HepG2 (cell line): ENCODE measurements around the gene VEGFA. TPM values are rescaled to one million over a fixed set of nuclear protein-coding genes. Genes with fewer than 3 reads are reported as not detected.

ENCODE experiments used
- AHR ChIP-seq: IDR thresholded peaks from 2 replicates; pipeline ENCODE4 v1.6.1; 2018; ENCODE audit warnings: missing genetic modification reagents, missing compliant biosample characterization
- HOXA7 ChIP-seq: sonication (generic); formaldehyde crosslinking; IDR thresholded peaks from 2 replicates; pipeline ENCODE4 v1.8.1; 2022; ENCODE audit warnings: mild to moderate bottlenecking, missing genetic modification reagents, moderate library complexity
- KDM2A ChIP-seq: sonication (generic); formaldehyde crosslinking; IDR thresholded peaks from 2 replicates; pipeline ENCODE4 v1.4.0; 2020; ENCODE audit warnings: low read depth, missing genetic modification reagents, borderline replicate concordance
- MAFF ChIP-seq: IDR thresholded peaks from 2 replicates; pipeline ENCODE4 v1.6.1; 2011; ENCODE audit warnings: low read depth, low read length, improper control_type of control experiment
- NFYB ChIP-seq: sonication (generic); formaldehyde crosslinking; IDR thresholded peaks from 2 replicates; pipeline ENCODE4 v1.4.0; 2020; ENCODE audit warnings: missing genetic modification reagents
- SRSF1 ChIP-seq: fragments of 200-400 bp; formaldehyde crosslinking; optimal IDR thresholded peaks from 2 replicates; pipeline ENCODE3; 2017; ENCODE audit warnings: mild to moderate bottlenecking, low read depth, low read length, moderate library complexity
- U2AF1 ChIP-seq: fragments of 200-400 bp; formaldehyde crosslinking; optimal IDR thresholded peaks from 2 replicates; pipeline ENCODE3; 2017; ENCODE audit warnings: mild to moderate bottlenecking, low read depth, low read length
- XRCC5 ChIP-seq: fragments of 200-400 bp; formaldehyde crosslinking; optimal IDR thresholded peaks from 2 replicates; pipeline ENCODE3; 2017; ENCODE audit warnings: mild to moderate bottlenecking, low read length
- ZFP1 ChIP-seq: IDR thresholded peaks from 2 replicates; pipeline ENCODE4 v1.6.1; 2016
- ZMYM4 ChIP-seq: sonication (generic); formaldehyde crosslinking; IDR thresholded peaks from 2 replicates; pipeline ENCODE4 v1.8.1; 2023; ENCODE audit warnings: mild to moderate bottlenecking, missing genetic modification reagents
- ZNF20 ChIP-seq: sonication (generic); formaldehyde crosslinking; IDR thresholded peaks from 2 replicates; pipeline ENCODE4 v1.4.0; 2020; ENCODE audit warnings: mild to moderate bottlenecking, moderate library complexity, missing genetic modification reagents
- ZNF468 ChIP-seq: sonication (generic); formaldehyde crosslinking; IDR thresholded peaks from 2 replicates; pipeline ENCODE4 v1.8.0; 2022; ENCODE audit warnings: mild to moderate bottlenecking, moderate library complexity, missing genetic modification reagents
- ZNF549 ChIP-seq: sonication (generic); formaldehyde crosslinking; IDR thresholded peaks from 2 replicates; pipeline ENCODE4 v1.5.0; 2020; ENCODE audit warnings: missing genetic modification reagents
- ZNF841 ChIP-seq: sonication (generic); formaldehyde crosslinking; IDR thresholded peaks from 2 replicates; pipeline ENCODE4 v1.8.1; 2023; ENCODE audit warnings: missing genetic modification reagents, borderline replicate concordance
- polyA plus RNA-seq, 8 experiments: library from polyadenylated mRNA; depleted of rRNA in 3 of 8; stranded (reverse) in 7 of 8; unstranded in 1 of 8; fragments of >200 nt; fragmentation: Illumina TruSeq in 4 of 8; extraction: Trizol in 4 of 8; gene quantifications; 2 replicates each; pipeline versions ENCODE4 v1.2.1 to v1.2.3, GENCODE V29; 2011 to 2016; ENCODE audit warnings: low read depth in 4 of 8, missing spikeins in 1 of 8, mixed read lengths in 1 of 8; ENCODE audit not compliant: insufficient read depth in 1 of 8
- total RNA-seq, 5 experiments: library from RNA; depleted of rRNA; stranded (reverse); fragments of >200 nt; fragmentation: Illumina TruSeq; extraction: Trizol; gene quantifications; 2 replicates each; pipeline ENCODE4 v1.2.3, GENCODE V29; 2016; ENCODE audit warnings: low read depth in 1 of 5
- TF ChIP-seq, protein P1 (sequence below): sonication (generic); formaldehyde crosslinking; IDR thresholded peaks from 2 replicates; pipeline ENCODE4 v1.8.1; 2023; ENCODE audit warnings: mild to moderate bottlenecking, missing genetic modification reagents
- TF ChIP-seq, protein P2 (sequence below): sonication (generic); formaldehyde crosslinking; IDR thresholded peaks from 2 replicates; pipeline ENCODE4 v1.5.1; 2020; ENCODE audit warnings: mild to moderate bottlenecking, missing genetic modification reagents, moderate library complexity
- TF ChIP-seq, protein P3 (sequence below): sonication (generic); formaldehyde crosslinking; IDR thresholded peaks from 2 replicates; pipeline ENCODE4 v1.4.0; 2020; ENCODE audit warnings: missing genetic modification reagents
- TF ChIP-seq, protein P4 (sequence below): sonication (generic); formaldehyde crosslinking; IDR thresholded peaks from 2 replicates; pipeline ENCODE4 v1.8.1; 2023; ENCODE audit warnings: mild to moderate bottlenecking, moderate library complexity, missing genetic modification reagents
- TF ChIP-seq, protein P5 (sequence below): sonication (generic); formaldehyde crosslinking; IDR thresholded peaks from 2 replicates; pipeline ENCODE4 v1.4.0; 2020; ENCODE audit warnings: mild to moderate bottlenecking, missing genetic modification reagents
- TF ChIP-seq, protein P6 (sequence below): sonication (generic); formaldehyde crosslinking; conservative IDR thresholded peaks from 2 replicates; pipeline ENCODE4 v1.4.0; 2020; ENCODE audit warnings: missing genetic modification reagents
- TF ChIP-seq, protein P7 (sequence below): sonication (generic); formaldehyde crosslinking; IDR thresholded peaks from 2 replicates; pipeline ENCODE4 v1.4.0; 2020; ENCODE audit warnings: mild to moderate bottlenecking, missing genetic modification reagents

Gene VEGFA
- total and polyA plus RNA-seq, 2 of the 13 experiments (the other 11 are each of a cell fraction or from before 2014, with no cell fraction given), result 68.1 to 629 TPM

DNA sequence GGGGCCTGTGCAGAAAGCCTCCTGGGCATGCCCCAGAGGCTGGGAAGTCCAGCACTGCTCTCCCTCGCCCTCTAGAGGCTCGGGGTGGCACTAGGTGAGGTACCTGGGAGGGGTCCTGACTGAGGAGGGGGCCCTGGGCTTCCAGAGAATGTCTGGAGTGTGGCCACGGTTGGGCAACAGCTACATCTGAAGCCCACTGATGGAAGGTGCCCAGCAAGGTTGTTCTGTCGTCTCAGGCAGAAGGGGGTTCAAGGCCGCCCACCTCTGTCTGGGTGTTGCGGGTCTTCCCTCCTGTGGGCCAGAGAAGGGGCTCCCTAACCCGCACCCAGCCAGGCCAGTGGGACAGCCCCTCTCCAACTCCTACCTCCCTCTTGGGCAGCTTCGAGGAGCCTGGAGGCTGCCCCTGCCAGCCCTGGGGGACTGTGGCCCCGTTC, 11.4 kb upstream of the VEGFA start (continued):
- no peak for TF ChIP-seq U2AF1
- TF ChIP-seq, protein P1, sequence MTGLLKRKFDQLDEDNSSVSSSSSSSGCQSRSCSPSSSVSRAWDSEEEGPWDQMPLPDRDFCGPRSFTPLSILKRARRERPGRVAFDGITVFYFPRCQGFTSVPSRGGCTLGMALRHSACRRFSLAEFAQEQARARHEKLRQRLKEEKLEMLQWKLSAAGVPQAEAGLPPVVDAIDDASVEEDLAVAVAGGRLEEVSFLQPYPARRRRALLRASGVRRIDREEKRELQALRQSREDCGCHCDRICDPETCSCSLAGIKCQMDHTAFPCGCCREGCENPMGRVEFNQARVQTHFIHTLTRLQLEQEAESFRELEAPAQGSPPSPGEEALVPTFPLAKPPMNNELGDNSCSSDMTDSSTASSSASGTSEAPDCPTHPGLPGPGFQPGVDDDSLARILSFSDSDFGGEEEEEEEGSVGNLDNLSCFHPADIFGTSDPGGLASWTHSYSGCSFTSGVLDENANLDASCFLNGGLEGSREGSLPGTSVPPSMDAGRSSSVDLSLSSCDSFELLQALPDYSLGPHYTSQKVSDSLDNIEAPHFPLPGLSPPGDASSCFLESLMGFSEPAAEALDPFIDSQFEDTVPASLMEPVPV, result 0 out of 2 replicates have a peak, but pooled peaks have one; percentile 35
- TF ChIP-seq, protein P2, sequence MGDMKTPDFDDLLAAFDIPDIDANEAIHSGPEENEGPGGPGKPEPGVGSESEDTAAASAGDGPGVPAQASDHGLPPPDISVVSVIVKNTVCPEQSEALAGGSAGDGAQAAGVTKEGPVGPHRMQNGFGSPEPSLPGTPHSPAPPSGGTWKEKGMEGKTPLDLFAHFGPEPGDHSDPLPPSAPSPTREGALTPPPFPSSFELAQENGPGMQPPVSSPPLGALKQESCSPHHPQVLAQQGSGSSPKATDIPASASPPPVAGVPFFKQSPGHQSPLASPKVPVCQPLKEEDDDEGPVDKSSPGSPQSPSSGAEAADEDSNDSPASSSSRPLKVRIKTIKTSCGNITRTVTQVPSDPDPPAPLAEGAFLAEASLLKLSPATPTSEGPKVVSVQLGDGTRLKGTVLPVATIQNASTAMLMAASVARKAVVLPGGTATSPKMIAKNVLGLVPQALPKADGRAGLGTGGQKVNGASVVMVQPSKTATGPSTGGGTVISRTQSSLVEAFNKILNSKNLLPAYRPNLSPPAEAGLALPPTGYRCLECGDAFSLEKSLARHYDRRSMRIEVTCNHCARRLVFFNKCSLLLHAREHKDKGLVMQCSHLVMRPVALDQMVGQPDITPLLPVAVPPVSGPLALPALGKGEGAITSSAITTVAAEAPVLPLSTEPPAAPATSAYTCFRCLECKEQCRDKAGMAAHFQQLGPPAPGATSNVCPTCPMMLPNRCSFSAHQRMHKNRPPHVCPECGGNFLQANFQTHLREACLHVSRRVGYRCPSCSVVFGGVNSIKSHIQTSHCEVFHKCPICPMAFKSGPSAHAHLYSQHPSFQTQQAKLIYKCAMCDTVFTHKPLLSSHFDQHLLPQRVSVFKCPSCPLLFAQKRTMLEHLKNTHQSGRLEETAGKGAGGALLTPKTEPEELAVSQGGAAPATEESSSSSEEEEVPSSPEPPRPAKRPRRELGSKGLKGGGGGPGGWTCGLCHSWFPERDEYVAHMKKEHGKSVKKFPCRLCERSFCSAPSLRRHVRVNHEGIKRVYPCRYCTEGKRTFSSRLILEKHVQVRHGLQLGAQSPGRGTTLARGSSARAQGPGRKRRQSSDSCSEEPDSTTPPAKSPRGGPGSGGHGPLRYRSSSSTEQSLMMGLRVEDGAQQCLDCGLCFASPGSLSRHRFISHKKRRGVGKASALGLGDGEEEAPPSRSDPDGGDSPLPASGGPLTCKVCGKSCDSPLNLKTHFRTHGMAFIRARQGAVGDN (CRISPR knock-in tag), result peak; percentile 55
- peak; percentile 52 for TF ChIP-seq SRSF1
- TF ChIP-seq ZNF549, result no peak
- no peak for TF ChIP-seq HOXA7 (CRISPR knock-in tag)
- TF ChIP-seq KDM2A (CRISPR knock-in tag), result peak; percentile 59; the same call in 1 of the 2 replicates
- no peak for TF ChIP-seq ZMYM4 (CRISPR knock-in tag)
- peak; percentile 54; the same call in 1 of the 2 replicates for TF ChIP-seq AHR (CRISPR knock-in tag)
- no peak for TF ChIP-seq MAFF
- TF ChIP-seq NFYB (CRISPR knock-in tag), result no peak
- TF ChIP-seq, protein P3, sequence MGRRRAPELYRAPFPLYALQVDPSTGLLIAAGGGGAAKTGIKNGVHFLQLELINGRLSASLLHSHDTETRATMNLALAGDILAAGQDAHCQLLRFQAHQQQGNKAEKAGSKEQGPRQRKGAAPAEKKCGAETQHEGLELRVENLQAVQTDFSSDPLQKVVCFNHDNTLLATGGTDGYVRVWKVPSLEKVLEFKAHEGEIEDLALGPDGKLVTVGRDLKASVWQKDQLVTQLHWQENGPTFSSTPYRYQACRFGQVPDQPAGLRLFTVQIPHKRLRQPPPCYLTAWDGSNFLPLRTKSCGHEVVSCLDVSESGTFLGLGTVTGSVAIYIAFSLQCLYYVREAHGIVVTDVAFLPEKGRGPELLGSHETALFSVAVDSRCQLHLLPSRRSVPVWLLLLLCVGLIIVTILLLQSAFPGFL, result peak; percentile 47; the same call in 1 of the 2 replicates
- TF ChIP-seq ZFP1, result no peak
- TF ChIP-seq, protein P4, sequence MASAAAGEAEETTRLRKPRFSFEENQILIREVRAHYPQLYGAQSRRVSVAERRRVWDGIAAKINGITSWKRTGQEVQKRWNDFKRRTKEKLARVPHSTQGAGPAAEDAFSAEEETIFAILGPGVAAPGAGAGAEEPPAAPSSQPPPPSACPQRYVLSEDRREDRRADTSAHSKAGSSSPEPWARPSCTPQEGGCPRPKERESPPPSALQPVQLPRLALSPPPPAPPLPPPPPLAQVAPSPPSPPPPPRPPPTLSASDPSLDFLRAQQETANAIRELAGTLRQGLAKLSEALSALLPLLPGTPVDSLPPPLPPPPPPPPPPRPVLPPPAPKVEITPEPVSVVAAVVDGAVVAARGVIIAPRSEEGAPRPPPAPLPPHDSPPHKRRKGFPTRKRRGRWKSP (CRISPR knock-in tag), result no peak
- TF ChIP-seq, protein P5, sequence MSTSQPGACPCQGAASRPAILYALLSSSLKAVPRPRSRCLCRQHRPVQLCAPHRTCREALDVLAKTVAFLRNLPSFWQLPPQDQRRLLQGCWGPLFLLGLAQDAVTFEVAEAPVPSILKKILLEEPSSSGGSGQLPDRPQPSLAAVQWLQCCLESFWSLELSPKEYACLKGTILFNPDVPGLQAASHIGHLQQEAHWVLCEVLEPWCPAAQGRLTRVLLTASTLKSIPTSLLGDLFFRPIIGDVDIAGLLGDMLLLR (CRISPR knock-in tag), result no peak
- TF ChIP-seq, protein P6, sequence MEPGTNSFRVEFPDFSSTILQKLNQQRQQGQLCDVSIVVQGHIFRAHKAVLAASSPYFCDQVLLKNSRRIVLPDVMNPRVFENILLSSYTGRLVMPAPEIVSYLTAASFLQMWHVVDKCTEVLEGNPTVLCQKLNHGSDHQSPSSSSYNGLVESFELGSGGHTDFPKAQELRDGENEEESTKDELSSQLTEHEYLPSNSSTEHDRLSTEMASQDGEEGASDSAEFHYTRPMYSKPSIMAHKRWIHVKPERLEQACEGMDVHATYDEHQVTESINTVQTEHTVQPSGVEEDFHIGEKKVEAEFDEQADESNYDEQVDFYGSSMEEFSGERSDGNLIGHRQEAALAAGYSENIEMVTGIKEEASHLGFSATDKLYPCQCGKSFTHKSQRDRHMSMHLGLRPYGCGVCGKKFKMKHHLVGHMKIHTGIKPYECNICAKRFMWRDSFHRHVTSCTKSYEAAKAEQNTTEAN, result no peak
- TF ChIP-seq, protein P7, sequence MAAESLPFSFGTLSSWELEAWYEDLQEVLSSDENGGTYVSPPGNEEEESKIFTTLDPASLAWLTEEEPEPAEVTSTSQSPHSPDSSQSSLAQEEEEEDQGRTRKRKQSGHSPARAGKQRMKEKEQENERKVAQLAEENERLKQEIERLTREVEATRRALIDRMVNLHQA (CRISPR knock-in tag), result no peak
- no peak for TF ChIP-seq ZNF468
- peak; percentile 73 for TF ChIP-seq XRCC5
- no peak for TF ChIP-seq ZNF20 (CRISPR knock-in tag)
- no peak for TF ChIP-seq ZNF841 (CRISPR knock-in tag)
